Panc1 (cell line): Measurements from ENCODE around the gene TMUB1.
A peak's percentile ranks its signal among the peaks of the same experiment; 100 is the strongest.

Experiments used
- POLR2AphosphoS5 ChIP-seq: IDR thresholded peaks from 2 replicates; pipeline ENCODE4 v1.6.1; 2012; ENCODE audit warnings: mild to moderate bottlenecking, low read depth, low read length, moderate library complexity
- REST ChIP-seq, 2 experiments: IDR thresholded peaks; 2 replicates each; pipeline ENCODE4 v1.6.1; 2011 to 2012; ENCODE audit warnings: low read depth in 2 of 2, control low read depth in 1 of 2, low read length in 1 of 2, mild to moderate bottlenecking in 1 of 2, moderate library complexity in 1 of 2; ENCODE audit not compliant: insufficient read depth in 1 of 2
- TCF7L2 ChIP-seq: IDR thresholded peaks from 2 replicates; pipeline ENCODE4 v1.6.1; 2011; ENCODE audit warnings: mild to moderate bottlenecking, low read depth, low read length, inconsistent platforms
- TF ChIP-seq, protein P1 (sequence below): fragments of 450-650 bp; IDR thresholded peaks from 2 replicates; pipeline ENCODE4 v1.5.1; 2017; ENCODE audit warnings: mild to moderate bottlenecking

DNA sequence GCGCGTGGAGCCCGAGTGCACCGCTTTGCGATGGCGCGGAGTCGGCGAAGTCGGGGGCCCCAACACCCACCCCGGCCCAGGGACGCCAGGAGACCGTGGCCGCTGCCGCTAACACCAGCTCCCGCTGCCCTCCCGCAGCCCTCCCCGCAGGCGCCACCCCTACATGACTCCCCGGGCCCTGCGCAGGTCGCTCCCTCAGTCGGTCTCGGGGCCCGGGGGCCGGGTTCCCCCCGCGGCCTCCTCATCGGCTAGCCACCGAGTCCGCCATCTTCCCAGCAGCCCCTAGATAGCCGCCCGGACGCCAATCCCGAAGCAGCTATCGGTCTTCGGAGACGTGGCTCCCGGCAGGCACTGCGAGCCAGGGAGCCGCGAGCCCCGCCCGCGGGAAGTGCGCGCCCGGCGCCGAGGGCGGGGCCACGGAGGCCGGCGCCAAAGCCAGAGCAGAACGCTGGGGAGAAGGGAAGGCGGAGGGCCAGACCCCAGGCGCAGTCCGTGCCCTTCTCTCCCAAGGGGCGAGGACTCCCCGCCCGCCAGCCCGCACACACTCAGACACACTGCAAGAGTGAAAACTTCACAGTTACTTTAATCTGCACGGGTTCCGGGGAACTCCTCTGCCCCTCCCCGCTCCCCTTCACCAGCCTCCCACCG lies 2.6 kb downstream of the TMUB1 start, which contains the start of gene FASTK:
- TF ChIP-seq, protein P1, sequence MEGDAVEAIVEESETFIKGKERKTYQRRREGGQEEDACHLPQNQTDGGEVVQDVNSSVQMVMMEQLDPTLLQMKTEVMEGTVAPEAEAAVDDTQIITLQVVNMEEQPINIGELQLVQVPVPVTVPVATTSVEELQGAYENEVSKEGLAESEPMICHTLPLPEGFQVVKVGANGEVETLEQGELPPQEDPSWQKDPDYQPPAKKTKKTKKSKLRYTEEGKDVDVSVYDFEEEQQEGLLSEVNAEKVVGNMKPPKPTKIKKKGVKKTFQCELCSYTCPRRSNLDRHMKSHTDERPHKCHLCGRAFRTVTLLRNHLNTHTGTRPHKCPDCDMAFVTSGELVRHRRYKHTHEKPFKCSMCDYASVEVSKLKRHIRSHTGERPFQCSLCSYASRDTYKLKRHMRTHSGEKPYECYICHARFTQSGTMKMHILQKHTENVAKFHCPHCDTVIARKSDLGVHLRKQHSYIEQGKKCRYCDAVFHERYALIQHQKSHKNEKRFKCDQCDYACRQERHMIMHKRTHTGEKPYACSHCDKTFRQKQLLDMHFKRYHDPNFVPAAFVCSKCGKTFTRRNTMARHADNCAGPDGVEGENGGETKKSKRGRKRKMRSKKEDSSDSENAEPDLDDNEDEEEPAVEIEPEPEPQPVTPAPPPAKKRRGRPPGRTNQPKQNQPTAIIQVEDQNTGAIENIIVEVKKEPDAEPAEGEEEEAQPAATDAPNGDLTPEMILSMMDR, result no peak
- TF ChIP-seq REST (IDR thresholded peaks at IDR 0.05; ENCODE audit: insufficient read depth in 1 of 2, low read depth in 2 of 2, low read length in 1 of 2) (no peak), POLR2AphosphoS5 (peak; percentile 91), TCF7L2 (no peak)
